WTC11 (cell line): ENCODE data around the gene GDNF.

ENCODE experiments used
- ESRRA ChIP-seq: sonication (generic); formaldehyde crosslinking; IDR thresholded peaks from 2 replicates; pipeline ENCODE4 v1.8.1; 2022; ENCODE audit warnings: mild to moderate bottlenecking, missing genetic modification reagents, borderline replicate concordance
- GABPB1 ChIP-seq: sonication (generic); formaldehyde crosslinking; IDR thresholded peaks from 2 replicates; pipeline ENCODE4 v1.8.1; 2023; ENCODE audit warnings: mild to moderate bottlenecking, missing genetic modification reagents
- MXD4 ChIP-seq: fragments of 250-450 bp; sonication (Bioruptor Pico); IDR thresholded peaks from 2 replicates; pipeline ENCODE4 v1.8.0; 2021; ENCODE audit warnings: mild to moderate bottlenecking, moderate library complexity, borderline replicate concordance
- TEAD4 ChIP-seq: sonication (generic); formaldehyde crosslinking; IDR thresholded peaks from 2 replicates; pipeline ENCODE4 v1.8.0; 2022; ENCODE audit warnings: mild to moderate bottlenecking, missing genetic modification reagents
- ZNF671 ChIP-seq: fragments of 250-450 bp; sonication (Bioruptor Pico); IDR thresholded peaks from 2 replicates; pipeline ENCODE4 v1.8.0; 2021; ENCODE audit warnings: mild to moderate bottlenecking
- TF ChIP-seq, protein P1 (sequence below): fragments of 200-600 bp; IDR thresholded peaks from 2 replicates; pipeline ENCODE4 v1.8.0; 2022; ENCODE audit warnings: antibody characterized with exemption
- TF ChIP-seq, protein P2 (sequence below): fragments of 250-450 bp; sonication (Bioruptor Pico); IDR thresholded peaks from 2 replicates; pipeline ENCODE4 v2.1.2; 2022; ENCODE audit warnings: mild to moderate bottlenecking, moderate library complexity
- TF ChIP-seq, protein P3 (sequence below): sonication (generic); formaldehyde crosslinking; IDR thresholded peaks from 2 replicates; pipeline ENCODE4 v1.8.0; 2022; ENCODE audit warnings: mild to moderate bottlenecking, missing genetic modification reagents
- TF ChIP-seq, protein P4 (sequence below): sonication (generic); formaldehyde crosslinking; IDR thresholded peaks from 2 replicates; pipeline ENCODE4 v1.8.1; 2022; ENCODE audit warnings: missing genetic modification reagents, borderline replicate concordance
- TF ChIP-seq, protein P5 (sequence below): sonication (generic); formaldehyde crosslinking; IDR thresholded peaks from 2 replicates; pipeline ENCODE4 v1.8.1; 2022; ENCODE audit warnings: mild to moderate bottlenecking, missing genetic modification reagents, moderate library complexity, borderline replicate concordance
- TF ChIP-seq, protein P6 (sequence below): sonication (generic); formaldehyde crosslinking; IDR thresholded peaks from 2 replicates; pipeline ENCODE4 v1.8.1; 2023; ENCODE audit warnings: mild to moderate bottlenecking, missing genetic modification reagents, moderate library complexity

DNA sequence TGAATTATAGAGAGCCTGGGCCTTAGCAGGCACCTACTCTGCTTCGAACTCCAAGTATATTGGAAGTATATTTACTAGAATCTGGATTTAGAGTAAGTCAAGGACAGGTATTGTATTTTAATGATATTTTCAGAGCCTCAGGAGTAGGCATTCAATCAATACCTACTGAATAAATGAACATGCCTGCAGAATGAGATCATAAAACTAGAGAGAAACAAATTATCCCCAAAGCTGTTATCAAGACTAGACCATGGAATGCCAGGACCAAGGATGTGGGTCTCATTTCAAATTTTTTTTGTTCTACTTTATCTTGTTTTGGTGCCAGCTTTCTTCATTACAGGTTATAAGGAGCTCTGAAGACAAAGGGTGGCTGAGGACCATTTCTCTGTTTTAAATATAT lies 66.0 kb downstream of the GDNF start:
- no peak for TF ChIP-seq GABPB1 (CRISPR knock-in tag)
- TF ChIP-seq, protein P1, sequence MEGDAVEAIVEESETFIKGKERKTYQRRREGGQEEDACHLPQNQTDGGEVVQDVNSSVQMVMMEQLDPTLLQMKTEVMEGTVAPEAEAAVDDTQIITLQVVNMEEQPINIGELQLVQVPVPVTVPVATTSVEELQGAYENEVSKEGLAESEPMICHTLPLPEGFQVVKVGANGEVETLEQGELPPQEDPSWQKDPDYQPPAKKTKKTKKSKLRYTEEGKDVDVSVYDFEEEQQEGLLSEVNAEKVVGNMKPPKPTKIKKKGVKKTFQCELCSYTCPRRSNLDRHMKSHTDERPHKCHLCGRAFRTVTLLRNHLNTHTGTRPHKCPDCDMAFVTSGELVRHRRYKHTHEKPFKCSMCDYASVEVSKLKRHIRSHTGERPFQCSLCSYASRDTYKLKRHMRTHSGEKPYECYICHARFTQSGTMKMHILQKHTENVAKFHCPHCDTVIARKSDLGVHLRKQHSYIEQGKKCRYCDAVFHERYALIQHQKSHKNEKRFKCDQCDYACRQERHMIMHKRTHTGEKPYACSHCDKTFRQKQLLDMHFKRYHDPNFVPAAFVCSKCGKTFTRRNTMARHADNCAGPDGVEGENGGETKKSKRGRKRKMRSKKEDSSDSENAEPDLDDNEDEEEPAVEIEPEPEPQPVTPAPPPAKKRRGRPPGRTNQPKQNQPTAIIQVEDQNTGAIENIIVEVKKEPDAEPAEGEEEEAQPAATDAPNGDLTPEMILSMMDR = no peak
- no peak for TF ChIP-seq TEAD4 (CRISPR knock-in tag)
- TF ChIP-seq, protein P2, sequence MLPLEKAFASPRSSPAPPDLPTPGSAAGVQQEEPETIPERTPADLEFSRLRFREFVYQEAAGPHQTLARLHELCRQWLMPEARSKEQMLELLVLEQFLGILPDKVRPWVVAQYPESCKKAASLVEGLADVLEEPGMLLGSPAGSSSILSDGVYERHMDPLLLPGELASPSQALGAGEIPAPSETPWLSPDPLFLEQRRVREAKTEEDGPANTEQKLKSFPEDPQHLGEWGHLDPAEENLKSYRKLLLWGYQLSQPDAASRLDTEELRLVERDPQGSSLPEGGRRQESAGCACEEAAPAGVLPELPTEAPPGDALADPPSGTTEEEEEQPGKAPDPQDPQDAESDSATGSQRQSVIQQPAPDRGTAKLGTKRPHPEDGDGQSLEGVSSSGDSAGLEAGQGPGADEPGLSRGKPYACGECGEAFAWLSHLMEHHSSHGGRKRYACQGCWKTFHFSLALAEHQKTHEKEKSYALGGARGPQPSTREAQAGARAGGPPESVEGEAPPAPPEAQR (CRISPR knock-in tag) = no peak
- no peak for TF ChIP-seq ESRRA (CRISPR knock-in tag)
- no peak for TF ChIP-seq MXD4 (CRISPR knock-in tag)
- TF ChIP-seq, protein P3, sequence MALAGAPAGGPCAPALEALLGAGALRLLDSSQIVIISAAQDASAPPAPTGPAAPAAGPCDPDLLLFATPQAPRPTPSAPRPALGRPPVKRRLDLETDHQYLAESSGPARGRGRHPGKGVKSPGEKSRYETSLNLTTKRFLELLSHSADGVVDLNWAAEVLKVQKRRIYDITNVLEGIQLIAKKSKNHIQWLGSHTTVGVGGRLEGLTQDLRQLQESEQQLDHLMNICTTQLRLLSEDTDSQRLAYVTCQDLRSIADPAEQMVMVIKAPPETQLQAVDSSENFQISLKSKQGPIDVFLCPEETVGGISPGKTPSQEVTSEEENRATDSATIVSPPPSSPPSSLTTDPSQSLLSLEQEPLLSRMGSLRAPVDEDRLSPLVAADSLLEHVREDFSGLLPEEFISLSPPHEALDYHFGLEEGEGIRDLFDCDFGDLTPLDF (CRISPR knock-in tag) = no peak
- TF ChIP-seq, protein P4, sequence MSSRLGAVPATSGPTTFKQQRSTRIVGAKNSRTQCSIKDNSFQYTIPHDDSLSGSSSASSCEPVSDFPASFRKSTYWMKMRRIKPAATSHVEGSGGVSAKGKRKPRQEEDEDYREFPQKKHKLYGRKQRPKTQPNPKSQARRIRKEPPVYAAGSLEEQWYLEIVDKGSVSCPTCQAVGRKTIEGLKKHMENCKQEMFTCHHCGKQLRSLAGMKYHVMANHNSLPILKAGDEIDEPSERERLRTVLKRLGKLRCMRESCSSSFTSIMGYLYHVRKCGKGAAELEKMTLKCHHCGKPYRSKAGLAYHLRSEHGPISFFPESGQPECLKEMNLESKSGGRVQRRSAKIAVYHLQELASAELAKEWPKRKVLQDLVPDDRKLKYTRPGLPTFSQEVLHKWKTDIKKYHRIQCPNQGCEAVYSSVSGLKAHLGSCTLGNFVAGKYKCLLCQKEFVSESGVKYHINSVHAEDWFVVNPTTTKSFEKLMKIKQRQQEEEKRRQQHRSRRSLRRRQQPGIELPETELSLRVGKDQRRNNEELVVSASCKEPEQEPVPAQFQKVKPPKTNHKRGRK = no peak
- TF ChIP-seq, protein P5, sequence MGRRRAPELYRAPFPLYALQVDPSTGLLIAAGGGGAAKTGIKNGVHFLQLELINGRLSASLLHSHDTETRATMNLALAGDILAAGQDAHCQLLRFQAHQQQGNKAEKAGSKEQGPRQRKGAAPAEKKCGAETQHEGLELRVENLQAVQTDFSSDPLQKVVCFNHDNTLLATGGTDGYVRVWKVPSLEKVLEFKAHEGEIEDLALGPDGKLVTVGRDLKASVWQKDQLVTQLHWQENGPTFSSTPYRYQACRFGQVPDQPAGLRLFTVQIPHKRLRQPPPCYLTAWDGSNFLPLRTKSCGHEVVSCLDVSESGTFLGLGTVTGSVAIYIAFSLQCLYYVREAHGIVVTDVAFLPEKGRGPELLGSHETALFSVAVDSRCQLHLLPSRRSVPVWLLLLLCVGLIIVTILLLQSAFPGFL (CRISPR knock-in tag) = no peak
- TF ChIP-seq, protein P6, sequence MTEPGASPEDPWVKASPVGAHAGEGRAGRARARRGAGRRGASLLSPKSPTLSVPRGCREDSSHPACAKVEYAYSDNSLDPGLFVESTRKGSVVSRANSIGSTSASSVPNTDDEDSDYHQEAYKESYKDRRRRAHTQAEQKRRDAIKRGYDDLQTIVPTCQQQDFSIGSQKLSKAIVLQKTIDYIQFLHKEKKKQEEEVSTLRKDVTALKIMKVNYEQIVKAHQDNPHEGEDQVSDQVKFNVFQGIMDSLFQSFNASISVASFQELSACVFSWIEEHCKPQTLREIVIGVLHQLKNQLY = no peak
- TF ChIP-seq ZNF671 (CRISPR knock-in tag) = no peak
